Osteocyte (in vitro differentiated cells): Measurements from ENCODE around the gene ZBTB25. TPM values are rescaled to one million over a fixed set of nuclear protein-coding genes. Genes with fewer than 3 reads are reported as not detected.

ENCODE experiments used
- DNase-seq: peaks from one replicate; pipeline ENCODE4 v3.0.0; 2021; ENCODE audit warnings: mixed read lengths; ENCODE audit not compliant: unreplicated experiment; ENCODE audit errors: extremely low spot score
- H3K27ac Mint-ChIP-seq: one replicate; pipeline ENCODE4 v1.8.0; 2021; ENCODE audit warnings: mild to moderate bottlenecking, mixed read lengths; ENCODE audit not compliant: unreplicated experiment
- H3K27me3 Mint-ChIP-seq: one replicate; pipeline ENCODE4 v1.8.0; 2021; ENCODE audit warnings: mixed read lengths; ENCODE audit not compliant: unreplicated experiment
- H3K36me3 Mint-ChIP-seq: one replicate; pipeline ENCODE4 v1.8.0; 2021; ENCODE audit warnings: mixed read lengths; ENCODE audit not compliant: unreplicated experiment
- H3K4me1 Mint-ChIP-seq: one replicate; pipeline ENCODE4 v1.8.0; 2021; ENCODE audit warnings: mixed read lengths; ENCODE audit not compliant: unreplicated experiment
- H3K4me3 Mint-ChIP-seq: one replicate; pipeline ENCODE4 v1.8.0; 2021; ENCODE audit warnings: mild to moderate bottlenecking, moderate library complexity, mixed read lengths; ENCODE audit not compliant: unreplicated experiment
- H3K9me3 Mint-ChIP-seq: one replicate; pipeline ENCODE4 v1.8.0; 2021; ENCODE audit warnings: mixed read lengths; ENCODE audit not compliant: unreplicated experiment
- total RNA-seq: library from RNA; stranded (reverse); gene quantifications from 2 replicates; pipeline ENCODE4 v1.2.1, GENCODE V29; 2021
- TF ChIP-seq, protein P1 (sequence below): fragments of 200-600 bp; sonication (generic); IDR thresholded peaks from 2 replicates; pipeline ENCODE4 v1.5.0; 2021; ENCODE audit warnings: antibody characterized with exemption, mild to moderate bottlenecking, moderate library complexity

The ZBTB25 gene
- total RNA-seq, 1 donor from 2014 or later, result 10.9 TPM

DNA sequence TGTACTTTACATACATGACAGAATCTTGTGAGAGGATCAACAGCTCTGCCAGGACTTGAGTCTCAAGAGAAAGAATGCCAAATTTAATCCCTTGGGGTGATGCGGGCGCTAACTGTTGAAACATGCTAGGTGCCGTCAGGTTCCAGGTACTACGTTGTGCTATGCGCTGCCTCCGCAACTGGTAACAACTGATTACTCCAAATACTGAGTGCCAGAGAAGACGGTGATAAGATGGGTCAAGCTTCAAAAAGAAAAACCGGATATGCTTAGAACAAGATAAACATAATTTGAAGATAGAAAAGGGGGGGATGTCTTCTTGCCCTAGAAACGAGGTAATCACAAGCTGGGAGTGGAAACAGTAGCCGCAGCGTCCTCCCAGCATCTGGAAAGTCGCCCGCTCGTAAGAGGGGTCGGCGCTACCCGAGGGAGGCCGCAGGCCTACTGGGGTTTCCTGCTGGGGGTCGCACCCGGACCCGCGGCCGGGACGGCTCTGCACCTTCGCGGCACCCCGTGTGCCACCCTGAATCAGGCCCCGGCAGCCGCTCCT lies 678 bp downstream of the ZBTB25 start:
- TF ChIP-seq, protein P1, sequence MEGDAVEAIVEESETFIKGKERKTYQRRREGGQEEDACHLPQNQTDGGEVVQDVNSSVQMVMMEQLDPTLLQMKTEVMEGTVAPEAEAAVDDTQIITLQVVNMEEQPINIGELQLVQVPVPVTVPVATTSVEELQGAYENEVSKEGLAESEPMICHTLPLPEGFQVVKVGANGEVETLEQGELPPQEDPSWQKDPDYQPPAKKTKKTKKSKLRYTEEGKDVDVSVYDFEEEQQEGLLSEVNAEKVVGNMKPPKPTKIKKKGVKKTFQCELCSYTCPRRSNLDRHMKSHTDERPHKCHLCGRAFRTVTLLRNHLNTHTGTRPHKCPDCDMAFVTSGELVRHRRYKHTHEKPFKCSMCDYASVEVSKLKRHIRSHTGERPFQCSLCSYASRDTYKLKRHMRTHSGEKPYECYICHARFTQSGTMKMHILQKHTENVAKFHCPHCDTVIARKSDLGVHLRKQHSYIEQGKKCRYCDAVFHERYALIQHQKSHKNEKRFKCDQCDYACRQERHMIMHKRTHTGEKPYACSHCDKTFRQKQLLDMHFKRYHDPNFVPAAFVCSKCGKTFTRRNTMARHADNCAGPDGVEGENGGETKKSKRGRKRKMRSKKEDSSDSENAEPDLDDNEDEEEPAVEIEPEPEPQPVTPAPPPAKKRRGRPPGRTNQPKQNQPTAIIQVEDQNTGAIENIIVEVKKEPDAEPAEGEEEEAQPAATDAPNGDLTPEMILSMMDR, result no peak
- DNase-seq, result no peak

DNA sequence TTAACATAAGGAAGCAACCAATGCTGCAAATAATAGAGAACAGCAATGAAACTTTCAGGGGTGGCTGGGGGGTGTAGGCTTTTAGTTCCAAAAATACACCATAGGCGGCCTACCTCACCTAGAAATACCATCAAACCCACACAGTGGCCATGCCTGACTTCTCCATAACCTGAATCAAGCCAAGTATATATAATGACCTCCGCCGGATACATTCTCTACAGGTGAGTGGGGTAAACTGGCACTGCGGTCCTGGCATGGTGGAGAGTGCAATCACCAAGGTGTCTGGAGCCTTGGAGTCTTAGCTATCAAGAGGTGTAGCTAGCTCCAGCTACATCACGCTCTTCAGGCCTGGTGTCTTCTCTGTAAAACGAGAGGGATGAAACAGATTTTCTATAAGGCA lies 1.2 kb downstream of the ZBTB25 start:
- Mint-ChIP-seq H3K9me3 (no peaks in the 10 kb centered on the region), H3K36me3 (no peaks in the 10 kb centered on the region), H3K27me3 (no peaks in the 10 kb centered on the region), H3K4me1 (peaks cover 52% of the 10 kb centered on the region), H3K27ac (peak overlapping the region; percentile 95), H3K4me3 (peak overlapping the region; percentile 87)
- TF ChIP-seq, protein P1, result no peak
- DNase-seq, result no peak

More for the DNA sequence above, 678 bp downstream of the ZBTB25 start:
- no peaks in the 10 kb centered on the region for H3K36me3 Mint-ChIP-seq
- peak overlapping the region; percentile 87 for H3K4me3 Mint-ChIP-seq
- peaks cover 57% of the 10 kb centered on the region for H3K4me1 Mint-ChIP-seq
- no peaks in the 10 kb centered on the region for H3K27me3 Mint-ChIP-seq
- H3K27ac Mint-ChIP-seq, result peak overlapping the region; percentile 95
- H3K9me3 Mint-ChIP-seq, result no peaks in the 10 kb centered on the region

DNA sequence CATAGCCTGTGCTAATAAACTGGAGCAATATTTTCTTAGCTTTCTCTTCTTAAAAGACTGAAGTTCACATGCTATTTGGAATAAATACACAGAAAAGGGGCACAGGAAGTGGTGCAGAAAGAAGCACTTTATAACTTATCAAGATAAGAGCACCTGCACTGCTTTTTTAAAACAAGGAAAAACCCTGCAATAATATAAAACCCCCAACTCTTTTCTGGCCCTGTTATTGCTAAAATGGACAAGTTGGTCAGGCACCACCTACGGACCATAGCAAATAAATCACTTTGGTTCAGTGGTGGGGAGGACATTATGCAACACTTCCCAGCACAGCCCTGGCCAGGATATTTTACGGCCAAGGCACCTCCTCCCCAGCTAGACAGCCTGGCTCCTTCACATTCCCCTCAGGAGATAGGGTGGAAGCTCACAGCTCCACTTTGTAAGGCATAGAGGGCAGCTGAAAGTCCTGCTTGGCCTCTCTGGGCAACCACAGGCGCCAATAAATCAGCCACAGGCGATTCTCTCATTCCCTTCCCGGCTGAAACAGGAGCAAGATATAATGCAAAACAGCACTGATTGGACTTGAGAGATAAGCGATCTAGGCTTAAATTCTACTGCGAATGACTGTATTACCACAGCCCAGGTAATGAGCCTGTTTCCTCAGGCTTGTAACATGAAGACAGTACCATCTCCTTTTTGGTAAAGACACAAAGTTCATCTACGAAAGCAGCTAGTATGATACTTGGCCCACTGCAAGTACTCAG lies 2.0 kb downstream of the ZBTB25 start:
- no peak for DNase-seq
- no peaks in the 10 kb centered on the region for H3K36me3 Mint-ChIP-seq
- no peaks in the 10 kb centered on the region for H3K27me3 Mint-ChIP-seq
- H3K9me3 Mint-ChIP-seq, result no peaks in the 10 kb centered on the region
- H3K4me3 Mint-ChIP-seq, result peak overlapping the region; percentile 41
- H3K27ac Mint-ChIP-seq, result peak overlapping the region; percentile 95
- peaks cover 43% of the 10 kb centered on the region for H3K4me1 Mint-ChIP-seq
- TF ChIP-seq, protein P1, result no peak

DNA sequence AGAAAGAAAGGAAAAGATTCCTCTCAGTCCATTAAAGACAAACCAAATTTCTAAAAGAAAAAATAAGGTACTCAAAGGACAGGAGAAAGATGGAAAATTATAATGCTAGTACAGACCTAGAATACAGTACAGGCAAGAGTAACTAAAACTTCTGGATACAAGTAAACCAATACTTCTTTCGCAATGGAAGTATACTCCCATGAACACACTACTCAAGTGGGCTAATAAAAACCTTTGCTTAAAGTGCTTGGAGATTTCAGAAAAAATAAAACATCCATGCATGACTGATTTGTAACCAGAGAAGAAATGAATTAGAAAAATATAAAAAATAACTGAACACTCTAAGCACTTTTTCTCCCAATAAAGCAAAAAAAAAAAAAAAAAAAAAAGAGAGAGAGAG lies 3.5 kb downstream of the ZBTB25 start:
- Mint-ChIP-seq H3K9me3 (no peaks in the 10 kb centered on the region), H3K27me3 (no peaks in the 10 kb centered on the region), H3K27ac (peak overlapping the region; percentile 66), H3K36me3 (no peaks in the 10 kb centered on the region), H3K4me3 (no peak overlapping the region), H3K4me1 (peaks cover 34% of the 10 kb centered on the region)
- TF ChIP-seq, protein P1, result no peak
- DNase-seq, result no peak

DNA sequence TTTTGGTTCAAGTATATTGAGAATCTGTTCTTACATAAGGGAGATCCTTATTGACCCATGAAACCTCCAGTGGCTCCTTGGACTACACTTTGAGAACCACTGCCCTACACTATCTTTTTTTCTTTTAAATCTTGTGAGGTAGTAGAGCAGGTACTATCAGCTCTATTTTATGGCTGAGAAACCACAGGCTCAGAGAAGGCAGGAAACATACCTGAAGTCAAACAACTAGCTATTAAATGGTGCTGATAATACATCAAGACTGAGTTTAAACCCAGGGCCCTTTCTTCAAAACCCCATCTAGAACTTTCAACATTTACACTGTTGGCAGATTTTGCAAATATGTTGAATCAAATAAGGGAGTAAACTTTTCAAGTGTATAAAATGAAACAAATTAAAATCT lies 6.9 kb downstream of the ZBTB25 start:
- TF ChIP-seq, protein P1, result no peak
- no peak for DNase-seq
- peaks cover 23% of the 10 kb centered on the region for H3K4me1 Mint-ChIP-seq
- peaks cover 6% of the 10 kb centered on the region for H3K36me3 Mint-ChIP-seq
- no peaks in the 10 kb centered on the region for H3K9me3 Mint-ChIP-seq
- H3K27ac Mint-ChIP-seq, result no peak overlapping the region
- no peak overlapping the region for H3K4me3 Mint-ChIP-seq
- H3K27me3 Mint-ChIP-seq, result no peaks in the 10 kb centered on the region
